SK-N-SH (cell line): ENCODE measurements around the gene LRRC2.

Source experiments
- CHD2 ChIP-seq: fragments of 150-350 bp; IDR thresholded peaks from 2 replicates; pipeline ENCODE4 v1.6.1; 2018; ENCODE audit warnings: low read length; ENCODE audit not compliant: partially characterized antibody
- CTCF ChIP-seq: fragments of 200-600 bp; sonication (generic); IDR thresholded peaks from 2 replicates; pipeline ENCODE4 v1.6.1; 2017; ENCODE audit warnings: antibody characterized with exemption, mild to moderate bottlenecking, moderate library complexity
- EP300 ChIP-seq, 2 experiments: IDR thresholded peaks; 2 replicates each; pipeline versions ENCODE4 v1.4.0 to v1.6.1; 2012; ENCODE audit warnings: borderline replicate concordance in 1 of 2, low read depth in 1 of 2, low read length in 1 of 2
- EZH2phosphoT487 ChIP-seq: fragments of 200-600 bp; sonication (generic); IDR thresholded peaks from 2 replicates; pipeline ENCODE4 v1.6.1; 2017; ENCODE audit warnings: low read depth, mixed run types, mild to moderate bottlenecking, antibody characterized with exemption, moderate library complexity, borderline replicate concordance
- MAX ChIP-seq: IDR thresholded peaks from 2 replicates; pipeline ENCODE4 v1.4.0; 2012; ENCODE audit warnings: low read depth
- RAD21 ChIP-seq: IDR thresholded peaks from 2 replicates; pipeline ENCODE4 v1.6.1; 2012; ENCODE audit warnings: mild to moderate bottlenecking, low read length
- RCOR1 ChIP-seq: fragments of 150-350 bp; IDR thresholded peaks from 2 replicates; pipeline ENCODE4 v1.6.1; 2017; ENCODE audit warnings: antibody characterized with exemption, low read length
- RFX5 ChIP-seq: IDR thresholded peaks from 2 replicates; pipeline ENCODE4 v1.6.1; 2012; ENCODE audit warnings: mild to moderate bottlenecking, improper control_type of control experiment, low read length
- USF2 ChIP-seq: fragments of 150-350 bp; IDR thresholded peaks from 2 replicates; pipeline ENCODE4 v1.6.1; 2017; ENCODE audit warnings: antibody characterized with exemption, low read length, low read depth, borderline replicate concordance

GRCh38 chr3:46546896-46547440 is 19.1 kb downstream of the LRRC2 start:
- TF ChIP-seq USF2, result no peak
- no peak for TF ChIP-seq CHD2
- TF ChIP-seq CTCF, result no peak
- no peak for TF ChIP-seq EZH2phosphoT487
- no peak for TF ChIP-seq RFX5
- TF ChIP-seq MAX, result no peak
- no peak for TF ChIP-seq RAD21
- no peak for TF ChIP-seq RCOR1
- no peak for TF ChIP-seq EP300 (IDR thresholded peaks at IDR 0.05; ENCODE audit: borderline replicate concordance in 1 of 2, low read depth in 1 of 2, low read length in 1 of 2)
